HepG2 (cell line): ENCODE data around the gene RBM47. TPM values are rescaled to one million over a fixed set of nuclear protein-coding genes. Genes with fewer than 3 reads are reported as not detected.

ENCODE experiments used
- ATAC-seq: fragments of 200-7000 bp; cut with Tn5 transposase; 3 replicates; pipeline ENCODE4 v1.9.1; 2020; ENCODE audit warnings: mild to moderate bottlenecking, moderate library complexity
- BruUV-seq: library from RNA; stranded (reverse); fragments of 400-500 nt; replicated peaks from 2 replicates; lab custom pipeline; 2021; lab: Mats Ljungman, UMichigan
- CTCF ChIA-PET: fragments of 300-600 bp; formaldehyde crosslinking; extraction: SDS; loops from one replicate; lab custom pipeline; 2021; ENCODE audit warnings: low total read pairs, inconsistent platforms, low intra/inter-chr PET ratio; lab: Yijun Ruan, JAX
- POLR2A ChIA-PET: fragments of 350-600 bp; sonication (Branson Sonifier 250); formaldehyde crosslinking; loops from one replicate; lab custom pipeline; 2020; ENCODE audit warnings: antibody characterized with exemption, inconsistent platforms; lab: Yijun Ruan, JAX
- DNase-seq: peaks from one replicate; pipeline ENCODE4 v3.0.0-alpha.2; 2015; ENCODE audit warnings: low spot score
- FAIRE-seq: peaks from 3 replicates; lab custom pipeline; 2011; peaks lifted over from hg19 to GRCh38; lab: Jason Lieb, UNC
- H2AFZ ChIP-seq: one replicate; pipeline ENCODE4 v1.6.1; 2011; ENCODE audit warnings: low read length, inconsistent platforms
- H3K27ac ChIP-seq: fragments of 300-600 bp; 3 replicates; pipeline ENCODE4 v1.8.0; 2011; ENCODE audit warnings: mixed run types, mild to moderate bottlenecking, mixed read lengths, low read length, inconsistent platforms; ENCODE audit not compliant: insufficient read depth; ENCODE audit errors: extremely low read length
- H3K27me3 ChIP-seq, 2 experiments: fragments of 200-600 bp in 1 of 2; 2 replicates in 1 of 2; 3 replicates in 1 of 2; pipeline versions ENCODE4 v1.6.0 to v1.8.0; 2011; ENCODE audit warnings: low read length in 2 of 2, mild to moderate bottlenecking in 2 of 2, moderate library complexity in 2 of 2, inconsistent platforms in 1 of 2; ENCODE audit not compliant: insufficient read depth in 2 of 2, control insufficient read depth in 1 of 2
- H3K36me3 ChIP-seq, 2 experiments: fragments of 200-600 bp in 1 of 2; replicated peaks in 1 of 2; 2 replicates in 1 of 2; 3 replicates in 1 of 2; pipeline versions ENCODE4 v1.5.1 to v1.8.0; 2011; ENCODE audit warnings: low read length in 2 of 2, inconsistent platforms in 1 of 2; ENCODE audit not compliant: insufficient read depth in 2 of 2, control insufficient read depth in 1 of 2
- H3K4me1 ChIP-seq: 2 replicates; pipeline ENCODE4 v1.5.1; 2012; ENCODE audit warnings: low read length, inconsistent platforms; ENCODE audit not compliant: insufficient read depth
- H3K4me2 ChIP-seq: 2 replicates; pipeline ENCODE4 v1.6.0; 2011; ENCODE audit warnings: low read depth, low read length, inconsistent platforms
- H3K4me3 ChIP-seq, 3 experiments: fragments of 200-600 bp in 1 of 3; sonication (generic), shearing (Covaris generic) in 1 of 3; replicated peaks in 1 of 3; 2 replicates each; pipeline ENCODE4 v1.5.1; 2011 to 2016; ENCODE audit warnings: low read length in 3 of 3, inconsistent platforms in 2 of 3, low read depth in 2 of 3, mild to moderate bottlenecking in 2 of 3, control low read depth in 1 of 3, mixed read lengths in 1 of 3; ENCODE audit not compliant: insufficient read depth in 1 of 3
- H3K79me2 ChIP-seq: one replicate; pipeline ENCODE4 v1.6.1; 2011; ENCODE audit warnings: low read length, inconsistent platforms; ENCODE audit not compliant: insufficient read depth
- H3K9ac ChIP-seq: 2 replicates; pipeline ENCODE4 v1.6.0; 2011; ENCODE audit warnings: mild to moderate bottlenecking, low read depth, low read length, inconsistent platforms; ENCODE audit not compliant: insufficient read depth
- H3K9me3 ChIP-seq: 2 replicates; pipeline ENCODE4 v1.5.1; 2012; ENCODE audit warnings: mild to moderate bottlenecking, low read length
- H4K20me1 ChIP-seq: 2 replicates; pipeline ENCODE4 v1.6.0; 2011; ENCODE audit warnings: inconsistent platforms, mild to moderate bottlenecking, low read length, moderate library complexity; ENCODE audit not compliant: insufficient read depth
- ADNP ChIP-seq: sonication (generic); formaldehyde crosslinking; IDR thresholded peaks from 2 replicates; pipeline ENCODE4 v1.4.0; 2020; ENCODE audit warnings: missing genetic modification reagents
- DNMT1 ChIP-seq: sonication (generic); formaldehyde crosslinking; IDR thresholded peaks from 2 replicates; pipeline ENCODE4 v1.5.1; 2020; ENCODE audit warnings: mild to moderate bottlenecking, missing genetic modification reagents
- HNF4A ChIP-seq: sonication (generic); formaldehyde crosslinking; IDR thresholded peaks from 2 replicates; pipeline ENCODE4 v1.4.0; 2020; ENCODE audit warnings: missing genetic modification reagents
- HOXD1 ChIP-seq: sonication (generic); formaldehyde crosslinking; IDR thresholded peaks from 2 replicates; pipeline ENCODE4 v1.5.0; 2020; ENCODE audit warnings: missing genetic modification reagents
- JUND ChIP-seq: sonication (generic); formaldehyde crosslinking; IDR thresholded peaks from 2 replicates; pipeline ENCODE4 v1.8.0; 2022; ENCODE audit warnings: mild to moderate bottlenecking, missing genetic modification reagents
- RARG ChIP-seq: sonication (generic); formaldehyde crosslinking; IDR thresholded peaks from 2 replicates; pipeline ENCODE4 v1.4.0; 2020; ENCODE audit warnings: low read depth, mild to moderate bottlenecking, missing genetic modification reagents
- RFX1 ChIP-seq: fragments of 450-650 bp; IDR thresholded peaks from 2 replicates; pipeline ENCODE4 v1.6.1; 2017
- SOX13 ChIP-seq, 3 experiments: fragments of 450-650 bp in 1 of 3; sonication (generic) in 1 of 3; formaldehyde crosslinking in 1 of 3; IDR thresholded peaks in 2 of 3; conservative IDR thresholded peaks in 1 of 3; 2 replicates each; pipeline versions ENCODE4 v1.5.0 to v1.6.1; 2016 to 2020; ENCODE audit warnings: antibody characterized with exemption in 1 of 3, mild to moderate bottlenecking in 1 of 3, missing compliant biosample characterization in 1 of 3, missing genetic modification reagents in 1 of 3, moderate library complexity in 1 of 3
- XRCC5 ChIP-seq: fragments of 200-400 bp; formaldehyde crosslinking; optimal IDR thresholded peaks from 2 replicates; pipeline ENCODE3; 2017; ENCODE audit warnings: mild to moderate bottlenecking, low read length
- ZNF720 ChIP-seq: sonication (generic); formaldehyde crosslinking; IDR thresholded peaks from 2 replicates; pipeline ENCODE4 v1.4.0; 2020; ENCODE audit warnings: missing genetic modification reagents
- ZNF777 ChIP-seq: sonication (generic); formaldehyde crosslinking; IDR thresholded peaks from 2 replicates; pipeline ENCODE4 v1.4.0; 2020; ENCODE audit warnings: missing genetic modification reagents
- WGBS: methylation state at CpG from one replicate; pipeline ENCODE4 v1.1.6; 2017; ENCODE audit warnings: low lambda C conversion rate; 5-methylcytosine and 5-hydroxymethylcytosine counted together
- in situ Hi-C: cut with HindIII; loops from 2 replicates; pipeline ENCODE4 v1.10.0; 2017; ENCODE audit warnings: low pct_unique_long_range_greater_than_20kb; ENCODE audit not compliant: extremely low pct_ligation_motif_present
- intact Hi-C: fragments of 100-400 bp; cut with micrococcal nuclease; formaldehyde crosslinking; loops from one replicate; pipeline ENCODE4 v1.10.0; 2022; ENCODE audit not compliant: unreplicated experiment
- polyA plus RNA-seq, 8 experiments: library from polyadenylated mRNA; depleted of rRNA in 3 of 8; stranded (reverse) in 7 of 8; unstranded in 1 of 8; fragments of >200 nt; fragmentation: Illumina TruSeq in 4 of 8; extraction: Trizol in 4 of 8; gene quantifications; 2 replicates each; pipeline versions ENCODE4 v1.2.1 to v1.2.3, GENCODE V29; 2011 to 2016; ENCODE audit warnings: low read depth in 4 of 8, missing spikeins in 1 of 8, mixed read lengths in 1 of 8; ENCODE audit not compliant: insufficient read depth in 1 of 8
- total RNA-seq, 5 experiments: library from RNA; depleted of rRNA; stranded (reverse); fragments of >200 nt; fragmentation: Illumina TruSeq; extraction: Trizol; gene quantifications; 2 replicates each; pipeline ENCODE4 v1.2.3, GENCODE V29; 2016; ENCODE audit warnings: low read depth in 1 of 5
- TF ChIP-seq, protein P1 (sequence below): sonication (generic); formaldehyde crosslinking; IDR thresholded peaks from 2 replicates; pipeline ENCODE4 v1.5.0; 2020; ENCODE audit warnings: mild to moderate bottlenecking, missing genetic modification reagents, moderate library complexity
- TF ChIP-seq, protein P2 (sequence below): sonication (generic); formaldehyde crosslinking; IDR thresholded peaks from 2 replicates; pipeline ENCODE4 v1.8.0; 2022; ENCODE audit warnings: missing genetic modification reagents, mild to moderate bottlenecking, inconsistent platforms, borderline replicate concordance
- TF ChIP-seq, protein P3 (sequence below): sonication (generic); formaldehyde crosslinking; IDR thresholded peaks from 2 replicates; pipeline ENCODE4 v1.8.0; 2022; ENCODE audit warnings: mild to moderate bottlenecking, missing genetic modification reagents; ENCODE audit not compliant: insufficient replicate concordance
- TF ChIP-seq, protein P4 (sequence below): sonication (generic); formaldehyde crosslinking; IDR thresholded peaks from 2 replicates; pipeline ENCODE4 v1.5.1; 2020; ENCODE audit warnings: mild to moderate bottlenecking, missing genetic modification reagents, borderline replicate concordance
- TF ChIP-seq, protein P5 (sequence below): fragments of 450-650 bp; IDR thresholded peaks from 2 replicates; pipeline ENCODE4 v1.6.1; 2017; ENCODE audit warnings: mild to moderate bottlenecking

Gene RBM47
- total and polyA plus RNA-seq, 2 of the 13 experiments (the other 11 are each of a cell fraction or from before 2014, with no cell fraction given) = 1.2 to 2.5 TPM

DNA sequence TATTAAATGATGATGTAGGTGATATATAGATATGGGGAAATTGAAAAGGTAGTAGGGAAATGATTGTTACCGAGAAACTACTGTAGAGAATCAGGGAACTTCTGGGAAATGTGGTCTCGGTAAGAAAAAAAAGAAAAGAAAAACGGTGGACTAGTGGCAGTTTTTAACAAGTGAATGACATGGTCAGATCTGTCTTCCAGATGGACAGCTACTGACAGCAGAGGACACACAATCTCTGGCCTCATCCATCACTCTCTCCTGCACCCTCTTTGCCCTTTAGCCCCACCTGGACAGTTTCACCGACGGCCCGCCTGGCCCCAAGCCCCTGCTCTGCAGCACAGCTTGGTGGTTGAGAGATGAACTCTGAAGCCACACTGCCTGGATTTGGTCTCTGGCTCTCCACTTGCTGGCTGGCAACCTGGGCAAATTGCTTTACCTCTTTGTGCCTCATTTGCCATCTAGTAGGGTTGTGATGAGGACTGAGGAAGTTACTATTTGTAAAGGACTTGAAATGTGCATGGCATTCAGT, 23.4 kb downstream of the RBM47 start:
- H3K27me3 ChIP-seq = no peaks in the 10 kb centered on the region
- H3K4me3 ChIP-seq = no peak overlapping the region
- H3K4me2 ChIP-seq = no peak overlapping the region
- intact Hi-C loops (no loop called here), in situ Hi-C loops (no loop called here)
- no peaks in the 10 kb centered on the region for H3K79me2 ChIP-seq
- WGBS = 33% methylated on average over 4 of the region's 6 CpGs
- CTCF ChIA-PET = no interaction called here
- H4K20me1 ChIP-seq = no peaks in the 10 kb centered on the region
- ATAC-seq (peak; percentile 98), FAIRE-seq (no peak), DNase-seq (no peak)
- no peak overlapping the region for H2AFZ ChIP-seq
- no TSS peak for BruUV-seq
- H3K9me3 ChIP-seq = no peaks in the 10 kb centered on the region
- no peak overlapping the region for H3K27ac ChIP-seq
- POLR2A ChIA-PET = no interaction called here
- no peak overlapping the region for H3K9ac ChIP-seq
- H3K4me1 ChIP-seq = no peaks in the 10 kb centered on the region
- no peaks in the 10 kb centered on the region for H3K36me3 ChIP-seq
- TF ChIP-seq HNF4A (CRISPR knock-in tag) (peak; percentile 30; the same call in 1 of the 2 replicates), DNMT1 (CRISPR knock-in tag) (no peak), ADNP (CRISPR knock-in tag) (no peak), ZNF777 (CRISPR knock-in tag) (peak; percentile 78), RARG (CRISPR knock-in tag) (no peak), XRCC5 (peak; percentile 13), SOX13 (IDR thresholded peaks at IDR 0.05) (no peak), SOX13 (CRISPR knock-in tag; conservative IDR thresholded peaks at IDR 0.05 in 1 of 2, IDR thresholded peaks at IDR 0.05 in 1 of 2) (no peak), RFX1 (no peak), JUND (no peak), ZNF720 (CRISPR knock-in tag) (no peak), HOXD1 (no peak)
- TF ChIP-seq, protein P1, sequence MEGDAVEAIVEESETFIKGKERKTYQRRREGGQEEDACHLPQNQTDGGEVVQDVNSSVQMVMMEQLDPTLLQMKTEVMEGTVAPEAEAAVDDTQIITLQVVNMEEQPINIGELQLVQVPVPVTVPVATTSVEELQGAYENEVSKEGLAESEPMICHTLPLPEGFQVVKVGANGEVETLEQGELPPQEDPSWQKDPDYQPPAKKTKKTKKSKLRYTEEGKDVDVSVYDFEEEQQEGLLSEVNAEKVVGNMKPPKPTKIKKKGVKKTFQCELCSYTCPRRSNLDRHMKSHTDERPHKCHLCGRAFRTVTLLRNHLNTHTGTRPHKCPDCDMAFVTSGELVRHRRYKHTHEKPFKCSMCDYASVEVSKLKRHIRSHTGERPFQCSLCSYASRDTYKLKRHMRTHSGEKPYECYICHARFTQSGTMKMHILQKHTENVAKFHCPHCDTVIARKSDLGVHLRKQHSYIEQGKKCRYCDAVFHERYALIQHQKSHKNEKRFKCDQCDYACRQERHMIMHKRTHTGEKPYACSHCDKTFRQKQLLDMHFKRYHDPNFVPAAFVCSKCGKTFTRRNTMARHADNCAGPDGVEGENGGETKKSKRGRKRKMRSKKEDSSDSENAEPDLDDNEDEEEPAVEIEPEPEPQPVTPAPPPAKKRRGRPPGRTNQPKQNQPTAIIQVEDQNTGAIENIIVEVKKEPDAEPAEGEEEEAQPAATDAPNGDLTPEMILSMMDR (CRISPR knock-in tag) = peak; percentile 61
- TF ChIP-seq, protein P2, sequence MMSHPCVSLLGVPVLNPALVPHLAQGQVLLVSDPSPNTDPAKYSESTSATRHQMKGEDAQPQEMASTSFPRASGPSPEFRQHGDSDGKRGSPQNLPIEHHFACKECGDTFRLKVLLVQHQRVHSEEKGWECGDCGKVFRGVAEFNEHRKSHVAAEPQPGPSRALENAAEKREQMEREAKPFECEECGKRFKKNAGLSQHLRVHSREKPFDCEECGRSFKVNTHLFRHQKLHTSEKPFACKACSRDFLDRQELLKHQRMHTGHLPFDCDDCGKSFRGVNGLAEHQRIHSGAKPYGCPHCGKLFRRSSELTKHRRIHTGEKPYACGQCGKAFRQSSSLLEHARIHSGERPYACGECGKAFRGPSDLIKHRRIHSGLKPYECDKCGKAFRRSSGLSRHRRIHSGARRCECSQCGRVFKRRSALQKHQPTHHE (CRISPR knock-in tag) = no peak
- TF ChIP-seq, protein P3, sequence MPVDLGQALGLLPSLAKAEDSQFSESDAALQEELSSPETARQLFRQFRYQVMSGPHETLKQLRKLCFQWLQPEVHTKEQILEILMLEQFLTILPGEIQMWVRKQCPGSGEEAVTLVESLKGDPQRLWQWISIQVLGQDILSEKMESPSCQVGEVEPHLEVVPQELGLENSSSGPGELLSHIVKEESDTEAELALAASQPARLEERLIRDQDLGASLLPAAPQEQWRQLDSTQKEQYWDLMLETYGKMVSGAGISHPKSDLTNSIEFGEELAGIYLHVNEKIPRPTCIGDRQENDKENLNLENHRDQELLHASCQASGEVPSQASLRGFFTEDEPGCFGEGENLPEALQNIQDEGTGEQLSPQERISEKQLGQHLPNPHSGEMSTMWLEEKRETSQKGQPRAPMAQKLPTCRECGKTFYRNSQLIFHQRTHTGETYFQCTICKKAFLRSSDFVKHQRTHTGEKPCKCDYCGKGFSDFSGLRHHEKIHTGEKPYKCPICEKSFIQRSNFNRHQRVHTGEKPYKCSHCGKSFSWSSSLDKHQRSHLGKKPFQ (CRISPR knock-in tag) = no peak
- TF ChIP-seq, protein P4, sequence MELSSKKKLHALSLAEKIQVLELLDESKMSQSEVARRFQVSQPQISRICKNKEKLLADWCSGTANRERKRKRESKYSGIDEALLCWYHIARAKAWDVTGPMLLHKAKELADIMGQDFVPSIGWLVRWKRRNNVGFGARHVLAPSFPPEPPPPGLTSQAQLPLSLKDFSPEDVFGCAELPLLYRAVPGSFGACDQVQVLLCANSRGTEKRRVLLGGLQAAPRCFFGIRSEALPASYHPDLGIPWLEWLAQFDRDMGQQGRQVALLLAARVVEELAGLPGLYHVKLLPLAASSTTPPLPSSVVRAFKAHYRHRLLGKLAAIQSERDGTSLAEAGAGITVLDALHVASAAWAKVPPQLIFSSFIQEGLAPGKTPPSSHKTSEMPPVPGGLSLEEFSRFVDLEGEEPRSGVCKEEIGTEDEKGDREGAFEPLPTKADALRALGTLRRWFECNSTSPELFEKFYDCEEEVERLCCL = no peak
- TF ChIP-seq, protein P5, sequence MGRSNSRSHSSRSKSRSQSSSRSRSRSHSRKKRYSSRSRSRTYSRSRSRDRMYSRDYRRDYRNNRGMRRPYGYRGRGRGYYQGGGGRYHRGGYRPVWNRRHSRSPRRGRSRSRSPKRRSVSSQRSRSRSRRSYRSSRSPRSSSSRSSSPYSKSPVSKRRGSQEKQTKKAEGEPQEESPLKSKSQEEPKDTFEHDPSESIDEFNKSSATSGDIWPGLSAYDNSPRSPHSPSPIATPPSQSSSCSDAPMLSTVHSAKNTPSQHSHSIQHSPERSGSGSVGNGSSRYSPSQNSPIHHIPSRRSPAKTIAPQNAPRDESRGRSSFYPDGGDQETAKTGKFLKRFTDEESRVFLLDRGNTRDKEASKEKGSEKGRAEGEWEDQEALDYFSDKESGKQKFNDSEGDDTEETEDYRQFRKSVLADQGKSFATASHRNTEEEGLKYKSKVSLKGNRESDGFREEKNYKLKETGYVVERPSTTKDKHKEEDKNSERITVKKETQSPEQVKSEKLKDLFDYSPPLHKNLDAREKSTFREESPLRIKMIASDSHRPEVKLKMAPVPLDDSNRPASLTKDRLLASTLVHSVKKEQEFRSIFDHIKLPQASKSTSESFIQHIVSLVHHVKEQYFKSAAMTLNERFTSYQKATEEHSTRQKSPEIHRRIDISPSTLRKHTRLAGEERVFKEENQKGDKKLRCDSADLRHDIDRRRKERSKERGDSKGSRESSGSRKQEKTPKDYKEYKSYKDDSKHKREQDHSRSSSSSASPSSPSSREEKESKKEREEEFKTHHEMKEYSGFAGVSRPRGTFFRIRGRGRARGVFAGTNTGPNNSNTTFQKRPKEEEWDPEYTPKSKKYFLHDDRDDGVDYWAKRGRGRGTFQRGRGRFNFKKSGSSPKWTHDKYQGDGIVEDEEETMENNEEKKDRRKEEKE = no peak
